HepG2 (cell line): ENCODE results near the gene METAP1. TPM values are rescaled to one million over a fixed set of nuclear protein-coding genes. Genes with fewer than 3 reads are reported as not detected.

Source experiments
- DNMT3B ChIP-seq: conservative IDR thresholded peaks from 2 replicates; pipeline ENCODE4 v1.6.1; 2016; ENCODE audit warnings: missing biosample characterization, control low read depth
- GLI4 ChIP-seq: sonication (generic); formaldehyde crosslinking; IDR thresholded peaks from 2 replicates; pipeline ENCODE4 v1.5.1; 2020; ENCODE audit warnings: missing genetic modification reagents, mild to moderate bottlenecking, moderate library complexity, borderline replicate concordance
- HES4 ChIP-seq: sonication (generic); formaldehyde crosslinking; IDR thresholded peaks from 2 replicates; pipeline ENCODE4 v1.9.0; 2021; ENCODE audit warnings: mild to moderate bottlenecking, missing genetic modification reagents, borderline replicate concordance
- HNRNPUL1 ChIP-seq: fragments of 200-400 bp; formaldehyde crosslinking; IDR thresholded peaks from 2 replicates; pipeline ENCODE4 v1.6.1; 2017; ENCODE audit warnings: low read depth, mild to moderate bottlenecking, low read length, moderate library complexity
- IRF2 ChIP-seq: IDR thresholded peaks from 2 replicates; pipeline ENCODE4 v1.6.1; 2018; ENCODE audit warnings: missing genetic modification reagents, missing compliant biosample characterization
- KMT2B ChIP-seq: IDR thresholded peaks from 2 replicates; pipeline ENCODE4 v1.6.1; 2016; ENCODE audit warnings: missing genetic modification reagents, missing compliant biosample characterization
- NR3C1 ChIP-seq: sonication (generic); formaldehyde crosslinking; IDR thresholded peaks from 2 replicates; pipeline ENCODE4 v1.4.0; 2020; ENCODE audit warnings: missing genetic modification reagents
- PCBP1 ChIP-seq: fragments of 200-400 bp; formaldehyde crosslinking; IDR thresholded peaks from 2 replicates; pipeline ENCODE4 v1.6.1; 2017; ENCODE audit warnings: mild to moderate bottlenecking, low read depth, low read length, borderline replicate concordance
- POLR2G ChIP-seq: fragments of 200-400 bp; formaldehyde crosslinking; IDR thresholded peaks from 2 replicates; pipeline ENCODE4 v1.6.1; 2018; ENCODE audit warnings: mild to moderate bottlenecking, low read depth, low read length, moderate library complexity
- PRMT3 ChIP-seq: sonication (generic); formaldehyde crosslinking; IDR thresholded peaks from 2 replicates; pipeline ENCODE4 v1.8.1; 2022; ENCODE audit warnings: low read depth, mild to moderate bottlenecking, moderate library complexity, missing genetic modification reagents, borderline replicate concordance
- SMAD1 ChIP-seq: sonication (generic); formaldehyde crosslinking; IDR thresholded peaks from 2 replicates; pipeline ENCODE4 v1.4.0; 2020; ENCODE audit warnings: missing genetic modification reagents, low read depth, mild to moderate bottlenecking, borderline replicate concordance
- SRY ChIP-seq: sonication (generic); formaldehyde crosslinking; IDR thresholded peaks from 2 replicates; pipeline ENCODE4 v1.8.0; 2022; ENCODE audit warnings: mild to moderate bottlenecking, missing genetic modification reagents
- ZBTB3 ChIP-seq: sonication (generic); formaldehyde crosslinking; IDR thresholded peaks from 2 replicates; pipeline ENCODE4 v1.4.0; 2020; ENCODE audit warnings: low read depth, mild to moderate bottlenecking, moderate library complexity, missing genetic modification reagents, borderline replicate concordance
- ZNF292 ChIP-seq: sonication (generic); formaldehyde crosslinking; IDR thresholded peaks from 2 replicates; pipeline ENCODE4 v1.8.1; 2022; ENCODE audit warnings: mild to moderate bottlenecking, low read depth, missing genetic modification reagents, borderline replicate concordance
- ZNF678 ChIP-seq: sonication (generic); formaldehyde crosslinking; IDR thresholded peaks from 2 replicates; pipeline ENCODE4 v1.4.0; 2020; ENCODE audit warnings: mild to moderate bottlenecking, missing genetic modification reagents
- ZNF749 ChIP-seq: sonication (generic); formaldehyde crosslinking; IDR thresholded peaks from 2 replicates; pipeline ENCODE4 v1.8.0; 2022; ENCODE audit warnings: mild to moderate bottlenecking, missing genetic modification reagents, moderate library complexity, borderline replicate concordance
- ZNF777 ChIP-seq: sonication (generic); formaldehyde crosslinking; IDR thresholded peaks from 2 replicates; pipeline ENCODE4 v1.4.0; 2020; ENCODE audit warnings: missing genetic modification reagents
- polyA plus RNA-seq, 8 experiments: library from polyadenylated mRNA; depleted of rRNA in 3 of 8; stranded (reverse) in 7 of 8; unstranded in 1 of 8; fragments of >200 nt; fragmentation: Illumina TruSeq in 4 of 8; extraction: Trizol in 4 of 8; gene quantifications; 2 replicates each; pipeline versions ENCODE4 v1.2.1 to v1.2.3, GENCODE V29; 2011 to 2016; ENCODE audit warnings: low read depth in 4 of 8, missing spikeins in 1 of 8, mixed read lengths in 1 of 8; ENCODE audit not compliant: insufficient read depth in 1 of 8
- total RNA-seq, 5 experiments: library from RNA; depleted of rRNA; stranded (reverse); fragments of >200 nt; fragmentation: Illumina TruSeq; extraction: Trizol; gene quantifications; 2 replicates each; pipeline ENCODE4 v1.2.3, GENCODE V29; 2016; ENCODE audit warnings: low read depth in 1 of 5
- TF ChIP-seq, protein P1 (sequence below): sonication (generic); formaldehyde crosslinking; conservative IDR thresholded peaks from 2 replicates; pipeline ENCODE4 v1.8.0; 2022; ENCODE audit warnings: missing genetic modification reagents
- TF ChIP-seq, protein P2 (sequence below): sonication (generic); formaldehyde crosslinking; IDR thresholded peaks from 2 replicates; pipeline ENCODE4 v1.9.0; 2021; ENCODE audit warnings: missing genetic modification reagents, borderline replicate concordance
- TF ChIP-seq, protein P3 (sequence below): IDR thresholded peaks from 2 replicates; pipeline ENCODE4 v1.4.0; 2020; ENCODE audit warnings: mild to moderate bottlenecking, missing genetic modification reagents
- TF ChIP-seq, protein P4 (sequence below): sonication (generic); formaldehyde crosslinking; IDR thresholded peaks from 2 replicates; pipeline ENCODE4 v1.4.0; 2020; ENCODE audit warnings: missing genetic modification reagents; ENCODE audit errors: not compliant biosample characterization

The METAP1 gene
- total and polyA plus RNA-seq, 2 of the 13 experiments (the other 11 are each of a cell fraction or from before 2014, with no cell fraction given): 44.9 to 53.5 TPM

DNA sequence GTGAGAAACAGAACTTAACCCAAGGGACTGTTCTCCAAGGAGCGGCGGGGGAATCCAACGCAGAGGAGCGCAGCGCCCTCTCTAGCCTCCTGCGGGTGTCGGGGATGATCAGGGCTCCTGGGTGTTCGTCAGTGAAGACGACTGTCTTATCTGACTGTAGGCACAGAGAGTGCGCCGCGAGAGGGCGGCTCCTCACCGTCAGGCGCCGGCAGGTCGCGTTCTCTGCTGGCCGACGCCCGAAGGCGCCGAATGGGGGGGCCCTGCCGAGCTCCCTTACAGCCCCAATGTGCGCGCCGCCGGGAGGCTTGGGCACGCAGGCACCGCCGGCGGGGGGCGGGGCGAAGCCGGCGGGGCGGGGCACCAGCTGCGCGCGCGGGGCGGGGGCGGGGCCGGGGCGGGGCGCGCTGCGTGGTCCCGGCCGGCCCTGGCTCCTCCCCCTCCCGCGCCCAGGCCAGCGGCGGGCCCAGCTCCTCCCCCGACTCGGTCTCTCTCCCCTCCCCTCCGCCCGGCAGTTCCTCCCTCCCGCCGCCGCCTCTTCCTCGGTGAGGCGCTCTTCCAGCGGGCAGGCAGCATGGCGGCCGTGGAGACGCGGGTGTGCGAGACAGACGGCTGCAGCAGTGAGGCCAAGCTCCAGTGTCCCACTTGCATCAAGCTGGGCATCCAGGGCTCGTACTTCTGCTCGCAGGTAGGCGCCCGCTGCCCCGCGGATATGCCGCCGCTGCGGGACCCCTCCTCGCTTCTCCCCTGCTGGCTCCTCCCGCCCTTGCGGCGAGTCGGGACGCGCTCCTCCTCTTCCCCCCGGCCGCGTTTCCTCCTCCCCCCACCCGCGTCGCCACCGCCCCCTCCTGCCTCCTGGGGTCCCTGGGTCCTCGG lies at the start of gene METAP1 (continued):
- TF ChIP-seq, protein P1, sequence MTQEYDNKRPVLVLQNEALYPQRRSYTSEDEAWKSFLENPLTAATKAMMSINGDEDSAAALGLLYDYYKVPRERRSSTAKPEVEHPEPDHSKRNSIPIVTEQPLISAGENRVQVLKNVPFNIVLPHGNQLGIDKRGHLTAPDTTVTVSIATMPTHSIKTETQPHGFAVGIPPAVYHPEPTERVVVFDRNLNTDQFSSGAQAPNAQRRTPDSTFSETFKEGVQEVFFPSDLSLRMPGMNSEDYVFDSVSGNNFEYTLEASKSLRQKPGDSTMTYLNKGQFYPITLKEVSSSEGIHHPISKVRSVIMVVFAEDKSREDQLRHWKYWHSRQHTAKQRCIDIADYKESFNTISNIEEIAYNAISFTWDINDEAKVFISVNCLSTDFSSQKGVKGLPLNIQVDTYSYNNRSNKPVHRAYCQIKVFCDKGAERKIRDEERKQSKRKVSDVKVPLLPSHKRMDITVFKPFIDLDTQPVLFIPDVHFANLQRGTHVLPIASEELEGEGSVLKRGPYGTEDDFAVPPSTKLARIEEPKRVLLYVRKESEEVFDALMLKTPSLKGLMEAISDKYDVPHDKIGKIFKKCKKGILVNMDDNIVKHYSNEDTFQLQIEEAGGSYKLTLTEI (CRISPR knock-in tag): no peak
- TF ChIP-seq HES4 (CRISPR knock-in tag): peak; percentile 35; the same call in 1 of the 2 replicates
- no peak for TF ChIP-seq ZNF678 (CRISPR knock-in tag)
- peak; percentile 87 for TF ChIP-seq POLR2G
- TF ChIP-seq HNRNPUL1: no peak
- TF ChIP-seq IRF2 (CRISPR knock-in tag): peak; percentile 82; the same call in 1 of the 2 replicates
- peak; percentile 1; the same call in 1 of the 2 replicates for TF ChIP-seq ZNF777 (CRISPR knock-in tag)
- peak; percentile 75 for TF ChIP-seq KMT2B (CRISPR knock-in tag)
- TF ChIP-seq, protein P2, sequence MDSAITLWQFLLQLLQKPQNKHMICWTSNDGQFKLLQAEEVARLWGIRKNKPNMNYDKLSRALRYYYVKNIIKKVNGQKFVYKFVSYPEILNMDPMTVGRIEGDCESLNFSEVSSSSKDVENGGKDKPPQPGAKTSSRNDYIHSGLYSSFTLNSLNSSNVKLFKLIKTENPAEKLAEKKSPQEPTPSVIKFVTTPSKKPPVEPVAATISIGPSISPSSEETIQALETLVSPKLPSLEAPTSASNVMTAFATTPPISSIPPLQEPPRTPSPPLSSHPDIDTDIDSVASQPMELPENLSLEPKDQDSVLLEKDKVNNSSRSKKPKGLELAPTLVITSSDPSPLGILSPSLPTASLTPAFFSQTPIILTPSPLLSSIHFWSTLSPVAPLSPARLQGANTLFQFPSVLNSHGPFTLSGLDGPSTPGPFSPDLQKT (CRISPR knock-in tag): no peak
- TF ChIP-seq SRY: no peak
- no peak for TF ChIP-seq PRMT3
- no peak for TF ChIP-seq PCBP1
- no peak for TF ChIP-seq DNMT3B (CRISPR knock-in tag)
- peak; percentile 73; the same call in 1 of the 2 replicates for TF ChIP-seq ZNF292 (CRISPR knock-in tag)
- TF ChIP-seq NR3C1: no peak
- TF ChIP-seq ZNF749 (CRISPR knock-in tag): no peak
- TF ChIP-seq SMAD1: 0 out of 2 replicates have a peak, but pooled peaks have one; percentile 84
- no peak for TF ChIP-seq GLI4 (CRISPR knock-in tag)
- TF ChIP-seq, protein P3, sequence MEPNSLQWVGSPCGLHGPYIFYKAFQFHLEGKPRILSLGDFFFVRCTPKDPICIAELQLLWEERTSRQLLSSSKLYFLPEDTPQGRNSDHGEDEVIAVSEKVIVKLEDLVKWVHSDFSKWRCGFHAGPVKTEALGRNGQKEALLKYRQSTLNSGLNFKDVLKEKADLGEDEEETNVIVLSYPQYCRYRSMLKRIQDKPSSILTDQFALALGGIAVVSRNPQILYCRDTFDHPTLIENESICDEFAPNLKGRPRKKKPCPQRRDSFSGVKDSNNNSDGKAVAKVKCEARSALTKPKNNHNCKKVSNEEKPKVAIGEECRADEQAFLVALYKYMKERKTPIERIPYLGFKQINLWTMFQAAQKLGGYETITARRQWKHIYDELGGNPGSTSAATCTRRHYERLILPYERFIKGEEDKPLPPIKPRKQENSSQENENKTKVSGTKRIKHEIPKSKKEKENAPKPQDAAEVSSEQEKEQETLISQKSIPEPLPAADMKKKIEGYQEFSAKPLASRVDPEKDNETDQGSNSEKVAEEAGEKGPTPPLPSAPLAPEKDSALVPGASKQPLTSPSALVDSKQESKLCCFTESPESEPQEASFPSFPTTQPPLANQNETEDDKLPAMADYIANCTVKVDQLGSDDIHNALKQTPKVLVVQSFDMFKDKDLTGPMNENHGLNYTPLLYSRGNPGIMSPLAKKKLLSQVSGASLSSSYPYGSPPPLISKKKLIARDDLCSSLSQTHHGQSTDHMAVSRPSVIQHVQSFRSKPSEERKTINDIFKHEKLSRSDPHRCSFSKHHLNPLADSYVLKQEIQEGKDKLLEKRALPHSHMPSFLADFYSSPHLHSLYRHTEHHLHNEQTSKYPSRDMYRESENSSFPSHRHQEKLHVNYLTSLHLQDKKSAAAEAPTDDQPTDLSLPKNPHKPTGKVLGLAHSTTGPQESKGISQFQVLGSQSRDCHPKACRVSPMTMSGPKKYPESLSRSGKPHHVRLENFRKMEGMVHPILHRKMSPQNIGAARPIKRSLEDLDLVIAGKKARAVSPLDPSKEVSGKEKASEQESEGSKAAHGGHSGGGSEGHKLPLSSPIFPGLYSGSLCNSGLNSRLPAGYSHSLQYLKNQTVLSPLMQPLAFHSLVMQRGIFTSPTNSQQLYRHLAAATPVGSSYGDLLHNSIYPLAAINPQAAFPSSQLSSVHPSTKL (CRISPR knock-in tag): peak; percentile 76
- 0 out of 2 replicates have a peak, but pooled peaks have one; percentile 22 for TF ChIP-seq ZBTB3
- TF ChIP-seq, protein P4, sequence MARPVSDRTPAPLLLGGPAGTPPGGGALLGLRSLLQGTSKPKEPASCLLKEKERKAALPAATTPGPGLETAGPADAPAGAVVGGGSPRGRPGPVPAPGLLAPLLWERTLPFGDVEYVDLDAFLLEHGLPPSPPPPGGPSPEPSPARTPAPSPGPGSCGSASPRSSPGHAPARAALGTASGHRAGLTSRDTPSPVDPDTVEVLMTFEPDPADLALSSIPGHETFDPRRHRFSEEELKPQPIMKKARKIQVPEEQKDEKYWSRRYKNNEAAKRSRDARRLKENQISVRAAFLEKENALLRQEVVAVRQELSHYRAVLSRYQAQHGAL (CRISPR knock-in tag): peak; percentile 11
